HG03521 (cell line): ENCODE measurements around the gene IFT52.
A peak's percentile ranks its signal among the peaks of the same experiment; 100 is the strongest.

Source experiments
- ATAC-seq: cut with Tn5 transposase; IDR thresholded peaks from one replicate; pipeline ENCODE4 v1.9.1; 2021; ENCODE audit warnings: mild to moderate bottlenecking, moderate library complexity; ENCODE audit not compliant: unreplicated experiment

IFT52 gene, protein sequence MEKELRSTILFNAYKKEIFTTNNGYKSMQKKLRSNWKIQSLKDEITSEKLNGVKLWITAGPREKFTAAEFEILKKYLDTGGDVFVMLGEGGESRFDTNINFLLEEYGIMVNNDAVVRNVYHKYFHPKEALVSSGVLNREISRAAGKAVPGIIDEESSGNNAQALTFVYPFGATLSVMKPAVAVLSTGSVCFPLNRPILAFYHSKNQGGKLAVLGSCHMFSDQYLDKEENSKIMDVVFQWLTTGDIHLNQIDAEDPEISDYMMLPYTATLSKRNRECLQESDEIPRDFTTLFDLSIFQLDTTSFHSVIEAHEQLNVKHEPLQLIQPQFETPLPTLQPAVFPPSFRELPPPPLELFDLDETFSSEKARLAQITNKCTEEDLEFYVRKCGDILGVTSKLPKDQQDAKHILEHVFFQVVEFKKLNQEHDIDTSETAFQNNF

DNA sequence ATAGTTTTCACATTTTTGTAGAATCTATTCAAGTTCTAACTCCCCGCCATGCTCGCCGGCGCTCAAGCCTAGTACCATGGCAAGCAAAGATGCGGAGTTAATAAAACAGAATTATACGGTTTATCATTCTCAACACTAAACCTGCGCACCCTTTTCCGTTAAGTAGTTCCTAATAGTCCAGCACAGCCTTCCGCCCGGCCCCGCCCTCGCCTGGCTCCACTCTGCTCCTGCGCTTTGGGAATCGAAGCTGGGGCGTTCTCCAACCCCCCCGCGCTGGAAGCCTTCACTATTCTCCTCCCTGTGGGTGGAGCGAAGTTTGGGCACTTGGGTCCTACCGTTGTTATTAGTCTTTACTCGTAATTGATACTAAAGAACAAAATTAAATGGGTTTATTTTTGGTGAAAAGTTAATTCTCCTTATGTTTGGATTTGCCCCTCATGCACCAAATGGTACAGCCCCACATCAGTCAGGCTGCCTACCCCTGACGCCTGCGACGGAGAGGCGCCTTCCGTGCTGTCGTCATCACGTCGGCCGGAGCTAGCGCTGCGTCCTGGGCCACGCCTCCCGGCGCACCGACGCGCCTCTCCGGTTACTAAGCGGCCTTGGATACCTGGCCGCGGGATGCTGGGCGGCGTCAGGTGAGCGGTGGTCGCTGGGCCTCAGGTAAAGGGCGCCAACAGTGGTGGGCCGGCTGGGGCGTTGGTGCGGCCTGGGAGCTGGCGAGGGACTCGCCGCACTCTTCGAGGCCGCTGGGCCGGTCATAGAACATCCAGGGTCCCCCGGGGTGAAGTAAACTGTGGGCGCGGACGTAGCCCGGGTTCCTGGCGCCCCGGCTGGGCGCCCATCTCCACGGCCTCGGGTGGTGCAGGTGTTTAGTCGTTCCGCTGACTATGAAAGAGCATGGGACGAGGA is at the start of gene IFT52:
IFT52 (plus strand) TSS at position 546 of the 912 bp plus-strand sequence. CDS start 3,762 bp downstream, outside the sequence.
- ATAC-seq, result peak; percentile 99

- no peak for ATAC-seq
Measured at GRCh38 chr20:43541214-43541613, 49.5 kb upstream of the IFT52 start.

DNA sequence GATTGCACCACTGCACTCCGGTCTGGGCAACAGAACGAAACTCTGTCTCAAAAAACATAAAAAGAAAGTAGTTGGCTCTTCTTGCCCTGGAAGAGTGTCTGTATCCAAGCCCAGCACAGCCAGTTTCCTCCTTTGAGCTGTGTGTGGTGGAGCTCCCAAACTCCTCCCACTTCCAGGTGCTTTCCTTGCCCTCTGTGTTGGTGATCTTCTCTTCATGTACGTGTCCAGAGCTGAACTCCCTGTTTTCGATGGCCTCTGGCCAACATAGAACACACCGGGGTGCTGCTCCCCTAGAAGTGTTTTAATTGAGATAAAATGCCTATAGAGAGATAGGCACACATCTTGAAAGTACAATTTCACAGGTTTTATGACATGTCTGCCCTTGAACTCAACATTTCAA is 48.6 kb upstream of the IFT52 start:
- no peak for ATAC-seq

GRCh38 chr20:43542674-43543073 is 48.1 kb upstream of the IFT52 start:
- no peak for ATAC-seq

- no peak for ATAC-seq
Measured at GRCh38 chr20:43543138-43543537, 47.6 kb upstream of the IFT52 start.

GRCh38 chr20:43544501-43544900 is 46.2 kb upstream of the IFT52 start:
- ATAC-seq, result no peak

DNA sequence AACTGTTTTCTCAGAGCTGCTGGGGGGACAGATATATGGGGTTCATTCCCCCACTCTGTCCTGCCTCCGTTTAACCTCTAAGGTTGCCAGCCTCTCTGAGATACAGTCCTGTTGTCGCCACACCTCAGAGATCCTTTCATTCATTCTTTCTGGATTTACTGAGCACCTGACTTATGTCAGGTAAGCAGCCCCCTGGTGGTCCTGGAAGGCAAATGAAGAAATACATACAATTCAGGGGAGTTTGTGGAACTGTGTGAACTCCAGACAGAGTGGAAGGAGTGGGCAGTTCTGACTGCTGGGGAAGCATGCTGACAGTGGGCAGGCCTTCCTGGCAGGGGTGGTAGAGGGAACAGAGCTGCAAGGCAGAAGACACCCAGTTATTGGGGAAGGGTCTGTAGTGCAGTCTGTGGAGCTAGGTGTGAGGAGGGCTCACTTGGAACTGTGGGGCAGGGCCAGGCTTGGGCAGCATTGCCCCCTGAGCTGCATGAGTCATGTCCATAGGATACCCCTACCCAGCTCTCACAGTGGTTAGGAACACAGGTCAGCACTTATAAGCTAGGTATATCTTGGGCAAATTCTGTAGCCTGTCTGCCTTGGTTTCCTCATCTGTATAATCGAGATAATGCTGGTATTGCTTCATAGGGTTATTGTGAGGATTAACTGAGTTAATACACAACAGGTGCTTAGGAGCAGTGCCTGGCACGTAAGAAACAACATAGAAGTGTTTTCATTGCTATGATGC is 44.7 kb upstream of the IFT52 start:
- ATAC-seq, result no peak

GRCh38 chr20:43548273-43548880 is 42.4 kb upstream of the IFT52 start:
- no peak for ATAC-seq

DNA sequence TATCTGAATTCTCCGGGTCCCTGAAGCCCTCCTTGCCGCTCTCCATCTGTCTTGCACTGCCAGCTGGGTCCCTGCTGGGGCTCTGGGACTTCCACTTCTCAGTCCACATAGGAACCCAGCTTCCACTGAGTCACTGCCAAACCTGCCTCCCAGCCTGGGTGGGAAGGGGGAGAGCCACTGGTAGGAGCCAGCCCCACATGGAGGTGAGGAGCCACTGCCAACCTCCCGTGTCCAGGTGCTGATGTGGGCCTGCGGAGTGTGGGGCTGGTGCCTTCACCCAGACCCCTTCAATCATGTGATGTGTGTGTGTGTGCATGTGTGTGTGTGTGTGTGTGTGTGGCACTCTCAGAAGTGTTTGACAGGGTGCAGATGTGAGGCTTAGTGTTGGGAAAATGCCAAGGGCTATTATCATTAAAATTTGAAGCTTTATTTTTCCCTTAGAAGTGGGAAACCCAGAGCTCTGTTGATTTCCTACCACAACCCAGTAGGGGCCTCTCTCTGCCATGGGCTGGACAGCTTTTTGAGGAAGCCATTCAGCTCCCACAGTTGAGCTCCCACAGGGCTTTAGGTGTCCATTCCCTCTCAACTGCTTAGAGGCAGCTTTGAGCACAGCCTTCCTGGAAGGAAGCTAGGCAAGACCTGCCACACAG is 41.2 kb upstream of the IFT52 start:
- no peak for ATAC-seq

- no peak for ATAC-seq
Measured at GRCh38 chr20:43550456-43550855, 40.3 kb upstream of the IFT52 start.

DNA sequence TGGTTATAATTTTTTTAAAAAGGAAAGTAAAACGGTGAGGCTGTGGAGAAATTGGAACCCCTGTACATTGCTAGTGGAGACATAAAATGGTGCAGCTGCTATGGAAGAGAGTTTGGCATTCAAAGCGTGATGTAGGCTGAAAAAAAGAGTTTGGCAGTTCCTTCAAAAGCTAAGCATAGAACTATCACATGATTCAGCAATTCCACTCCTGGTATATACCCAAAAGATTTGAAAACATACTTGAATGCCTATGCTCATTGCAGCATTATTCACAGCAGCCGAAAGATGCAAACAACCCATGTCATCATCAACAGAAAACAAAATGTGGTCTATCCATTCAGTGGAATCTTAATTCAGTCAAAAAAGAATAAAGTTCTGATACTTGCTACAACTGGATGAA is 36.4 kb upstream of the IFT52 start:
- ATAC-seq, result no peak

GRCh38 chr20:43558412-43559146 is 32.2 kb upstream of the IFT52 start, which contains the start of gene SGK2:
SGK2 (plus strand) TSS chr20:43559027; CDS start chr20:43566496, 7,469 bp downstream.
- no peak for ATAC-seq

- no peak for ATAC-seq
Measured at GRCh38 chr20:43559147-43559987, 31.4 kb upstream of the IFT52 start.

DNA sequence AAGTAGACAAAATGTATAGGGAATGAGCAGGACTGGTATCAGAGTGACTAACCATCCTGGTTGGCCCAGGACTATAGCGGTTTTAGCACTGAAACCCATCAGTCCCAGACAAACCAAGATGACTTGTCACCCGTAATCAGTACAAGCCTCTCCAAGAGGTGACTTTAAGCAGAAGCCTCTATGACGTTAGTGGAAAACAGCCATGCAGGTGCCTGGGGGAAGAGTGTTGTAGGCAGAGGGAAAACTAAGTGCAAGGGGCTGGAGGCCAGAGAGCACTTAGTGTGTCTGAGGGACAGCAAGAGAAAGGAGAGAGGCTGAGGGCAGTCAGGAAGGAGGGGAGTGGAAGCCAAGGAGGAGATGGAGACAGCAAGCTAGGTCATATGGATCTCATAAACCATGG is 29.8 kb upstream of the IFT52 start:
- no peak for ATAC-seq

DNA sequence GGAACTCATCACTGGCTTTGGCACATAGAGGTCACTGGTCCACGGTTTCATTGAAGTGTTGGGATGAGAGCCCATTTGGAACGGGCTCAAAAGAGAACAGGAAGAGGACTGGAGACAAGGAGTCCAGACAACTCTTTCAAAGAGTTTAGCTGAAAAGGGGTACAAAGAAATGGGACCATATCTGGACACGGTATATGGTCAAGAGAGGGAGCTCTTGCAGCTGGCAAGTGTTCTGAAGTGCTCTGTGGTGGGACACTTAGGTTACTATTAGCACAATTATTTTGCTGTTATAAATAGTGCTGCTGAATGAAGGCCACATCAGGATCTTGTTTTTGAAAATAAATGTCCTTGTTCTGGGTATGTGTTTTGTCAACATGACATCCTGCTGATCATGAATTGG is 27.3 kb upstream of the IFT52 start:
- no peak for ATAC-seq

GRCh38 chr20:43563991-43564390 is 26.7 kb upstream of the IFT52 start:
- no peak for ATAC-seq

DNA sequence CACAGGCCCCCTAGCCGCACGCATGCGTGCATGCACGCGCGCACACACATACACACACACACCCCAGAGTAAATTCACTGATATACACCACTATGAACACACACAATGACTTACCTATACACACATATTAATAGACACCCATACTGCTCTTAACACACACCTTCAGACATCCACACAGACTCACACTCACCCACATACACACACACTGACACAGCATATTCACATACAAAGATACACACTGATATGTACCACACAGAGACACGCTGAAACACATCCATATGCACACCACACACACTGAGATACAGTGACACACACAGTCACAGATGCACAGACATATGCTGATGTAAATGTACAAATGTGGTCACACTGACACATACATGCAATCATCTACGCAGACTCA is 26.3 kb upstream of the IFT52 start:
- ATAC-seq, result no peak

DNA sequence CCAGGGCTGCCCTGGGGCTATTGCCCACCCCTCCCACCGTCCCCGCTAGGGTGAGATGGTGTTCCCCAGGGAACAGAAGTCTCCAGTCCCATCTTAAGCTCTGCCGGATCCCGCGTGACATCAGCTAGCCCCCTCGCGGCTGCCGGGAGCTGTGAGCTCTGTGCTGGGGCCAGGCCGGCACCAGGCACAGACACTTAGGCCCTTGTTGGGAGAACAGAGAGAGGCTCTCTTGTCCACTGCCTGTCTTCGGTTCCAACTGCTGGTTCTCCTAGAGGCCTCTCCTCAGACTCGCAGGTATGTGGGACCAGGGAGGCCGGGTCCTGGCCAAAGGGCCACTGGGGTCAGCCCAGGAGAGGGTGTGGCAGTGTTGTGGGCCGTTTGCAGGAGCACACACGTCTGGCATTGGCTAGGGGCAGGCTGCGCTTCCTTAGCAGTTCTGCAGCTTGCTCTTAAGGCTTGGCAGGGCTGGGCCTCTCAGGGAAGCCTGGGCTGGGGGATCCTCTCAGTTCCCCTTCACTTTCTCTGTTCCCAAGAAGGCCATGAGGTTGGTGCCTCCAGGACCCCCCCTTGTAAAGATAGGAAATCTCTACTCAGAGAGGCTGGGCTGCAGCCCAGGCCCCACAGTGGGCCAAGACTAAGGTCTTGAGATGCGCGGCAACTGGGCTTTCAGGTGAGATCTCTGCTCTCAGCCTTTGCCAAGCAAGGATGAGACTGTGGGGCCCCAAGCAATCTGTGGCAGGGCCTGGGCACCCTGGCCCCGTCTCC is 25.6 kb upstream of the IFT52 start:
- no peak for ATAC-seq
